Bone marrow (tissue), 2 donors: ENCODE measurements around the gene ADAM22.

Experiments used
- DNase-seq, 2 donors: peaks; one replicate each; lab custom pipeline; 2025; lab: John Stamatoyannopoulos, UW

The ADAM22 gene

DNA sequence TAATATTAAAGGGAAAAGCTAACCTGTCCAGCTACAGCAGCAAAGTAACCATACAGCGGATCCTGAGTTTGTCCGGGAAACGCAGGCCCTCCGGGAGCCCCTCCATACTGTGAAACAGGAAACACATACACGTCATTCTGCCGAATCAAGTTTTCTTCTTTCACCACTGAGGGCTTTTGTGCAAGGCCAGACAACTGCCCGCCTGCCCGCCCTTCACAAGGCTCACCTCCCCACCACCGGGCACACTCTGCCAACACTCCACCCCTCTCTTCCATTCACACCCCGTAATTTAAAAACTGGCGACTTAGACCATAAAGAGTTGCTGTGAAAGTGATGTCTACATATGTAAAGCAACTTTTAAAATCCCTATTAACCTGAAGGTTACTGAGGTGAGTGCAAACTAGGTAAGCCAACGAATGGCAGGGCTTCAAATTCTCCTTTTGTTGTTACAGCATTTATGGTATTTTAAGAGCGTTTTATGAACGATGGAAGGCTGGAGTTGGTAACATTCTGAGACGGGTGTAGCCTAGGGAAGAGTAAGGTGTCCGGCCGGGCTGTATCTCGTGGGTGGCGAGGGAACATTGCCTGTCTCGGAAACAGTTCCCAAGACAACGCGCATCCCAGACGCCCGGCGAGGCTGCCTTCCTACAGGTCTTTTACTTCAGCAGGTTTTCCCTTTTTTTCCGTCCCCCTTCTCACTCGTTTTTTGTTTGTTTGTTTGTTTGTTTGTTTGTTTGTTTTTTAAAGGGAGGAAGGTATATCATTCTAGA is 285.0 kb downstream of the ADAM22 start:
- DNase-seq, result no peak

GRCh38 chr7:88219781-88220747 is 286.0 kb downstream of the ADAM22 start, which contains the start of gene SRI:
Gene SRI (minus strand): TSS chr7:88220038. CDS start chr7:88220026, 12 bp downstream.
- DNase-seq, result peak; percentile 59 to 84

GRCh38 chr7:88223265-88223664 is 289.2 kb downstream of the ADAM22 start:
- no peak for DNase-seq

DNA sequence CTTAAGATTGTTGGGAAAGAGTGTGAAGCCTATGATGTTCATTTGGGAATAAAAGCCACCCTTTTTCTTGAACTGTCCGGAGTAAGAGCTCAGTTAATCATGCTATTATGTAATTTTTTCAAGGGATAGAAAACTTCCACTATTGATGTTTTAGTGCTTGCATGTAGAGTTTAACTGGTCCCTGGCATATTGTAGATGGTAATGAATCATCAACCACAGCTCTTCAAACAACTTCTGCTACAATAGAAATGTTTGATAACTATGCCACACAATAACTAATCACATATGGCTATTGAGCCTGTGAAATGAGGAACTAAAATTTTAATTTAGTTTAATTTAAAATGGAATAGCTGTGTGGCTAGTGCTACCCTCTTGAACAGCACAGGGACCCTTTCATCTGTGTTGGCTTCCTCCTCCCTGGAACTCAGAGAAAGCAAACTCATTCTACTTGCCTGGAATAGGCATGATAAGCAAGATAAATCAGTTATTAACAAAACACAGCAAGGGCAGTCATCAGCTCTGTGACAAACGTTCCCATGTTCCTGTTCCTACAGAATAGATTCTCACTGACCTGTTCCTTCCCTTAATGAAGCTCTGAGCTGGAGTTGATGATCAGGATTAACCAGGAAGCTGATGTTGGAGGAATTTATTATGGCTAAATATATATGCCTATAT is 290.7 kb downstream of the ADAM22 start:
- DNase-seq, result no peak

GRCh38 chr7:88226201-88226600 is 292.1 kb downstream of the ADAM22 start:
- no peak for DNase-seq

DNA sequence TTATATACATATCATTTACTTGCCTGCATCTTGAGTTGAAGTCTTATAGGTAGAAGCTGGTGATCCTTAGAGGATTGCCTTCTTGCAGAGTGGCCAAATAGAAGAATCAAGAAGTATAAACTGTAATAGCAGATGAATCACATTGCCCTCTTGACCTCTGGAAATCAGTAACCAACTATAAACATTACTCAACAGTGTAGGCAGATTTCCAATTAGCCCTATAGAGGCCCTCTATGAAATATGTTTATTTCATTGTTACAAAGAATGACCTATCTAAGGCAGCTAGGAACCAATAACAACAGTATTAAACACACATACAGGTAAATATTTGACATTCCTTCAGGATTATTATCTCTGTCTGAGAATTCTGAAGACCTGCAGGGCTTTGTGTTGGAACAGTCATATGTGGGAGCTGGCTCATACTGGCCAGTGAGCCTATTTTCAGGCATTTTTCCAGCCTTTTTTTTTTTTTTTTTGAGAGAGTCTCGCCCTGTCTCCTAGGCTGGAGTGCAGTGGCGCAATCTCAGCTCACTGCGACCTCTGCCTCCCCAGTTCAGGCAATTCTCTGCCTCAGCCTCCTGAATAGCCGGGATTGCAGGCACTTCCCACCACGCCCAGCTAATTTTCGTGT is 292.9 kb downstream of the ADAM22 start:
- DNase-seq, result no peak

DNA sequence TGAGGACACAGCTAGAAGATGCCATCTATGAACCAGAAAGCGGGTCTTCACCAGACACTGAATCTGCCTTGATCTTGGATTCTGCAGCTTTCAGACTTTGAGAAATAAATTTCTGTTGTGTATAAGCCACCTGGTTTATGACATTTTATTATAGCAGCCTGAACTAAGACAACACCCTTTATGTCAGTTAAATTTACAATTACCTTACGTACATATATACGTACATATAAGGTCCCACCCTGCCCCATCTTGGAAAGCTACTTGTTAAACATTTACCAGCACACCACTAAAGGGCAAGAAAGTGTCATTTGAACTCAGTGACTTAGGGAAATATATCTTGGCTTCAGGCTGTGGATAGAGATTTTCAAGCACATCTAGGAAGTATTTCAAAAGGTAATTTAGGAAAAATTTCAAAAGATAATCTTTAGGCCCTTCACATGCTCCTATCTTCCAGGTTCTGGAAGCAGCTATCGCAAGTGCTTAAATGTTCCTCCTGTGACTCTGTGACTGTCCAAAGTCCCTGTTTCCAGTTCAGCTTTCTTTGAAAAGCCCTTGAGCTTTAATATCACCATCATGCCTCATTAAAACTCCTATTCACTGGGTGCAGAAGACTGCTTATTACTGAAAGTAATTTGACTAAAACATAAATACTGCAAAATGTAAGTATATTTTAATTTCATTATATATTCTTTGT is 295.4 kb downstream of the ADAM22 start:
- DNase-seq, result no peak

- DNase-seq, result no peak
These were observed 296.6 kb downstream of the ADAM22 start for GRCh38 chr7:88230646-88231045.

DNA sequence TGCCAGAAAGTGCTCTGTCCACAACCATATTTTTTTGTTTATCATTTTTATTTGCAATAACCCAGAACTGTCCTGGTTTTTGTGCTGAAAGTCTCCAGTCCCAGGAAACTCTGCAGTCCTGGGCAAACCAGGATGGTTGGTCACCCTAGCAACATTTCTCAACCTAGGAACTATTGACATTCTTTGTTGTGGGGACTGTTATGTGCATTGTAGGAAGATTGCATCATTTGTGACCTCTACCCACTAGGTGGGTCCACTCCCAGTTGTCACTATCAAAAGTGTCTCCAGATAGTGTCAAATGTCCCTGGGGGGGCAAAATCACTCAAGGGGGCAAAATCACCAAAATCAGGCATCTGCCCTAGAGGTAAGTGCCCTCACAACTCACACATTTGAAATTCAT is 299.8 kb downstream of the ADAM22 start:
- no peak for DNase-seq

GRCh38 chr7:88239852-88240251 is 305.8 kb downstream of the ADAM22 start:
- no peak for DNase-seq

DNA sequence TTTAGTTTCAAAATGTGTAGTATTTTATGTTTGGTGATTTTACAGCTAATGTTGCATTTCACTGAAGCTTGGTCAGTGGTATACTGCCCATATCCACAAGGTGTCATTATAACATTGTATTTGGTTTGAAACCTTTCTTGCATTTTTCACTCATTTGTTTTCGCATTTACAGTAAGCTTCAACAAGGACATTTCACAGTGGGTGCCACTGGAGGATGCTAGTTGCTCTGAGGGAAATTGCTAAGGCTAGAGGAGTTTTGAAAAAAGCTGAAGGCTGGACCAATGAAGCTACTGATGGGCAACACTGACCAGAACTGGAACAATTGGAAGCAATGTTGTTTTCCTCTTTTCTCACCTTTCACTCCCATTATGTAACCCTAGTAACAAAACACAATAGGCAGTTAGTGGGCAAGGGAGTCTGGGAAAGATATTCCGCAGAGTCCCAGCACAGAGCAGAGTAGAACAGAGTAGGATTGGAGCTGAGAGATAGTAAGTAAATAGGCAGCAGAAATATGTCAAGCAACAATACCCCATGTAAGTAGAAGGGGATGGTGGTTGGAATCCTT is 309.4 kb downstream of the ADAM22 start:
- DNase-seq, result no peak

DNA sequence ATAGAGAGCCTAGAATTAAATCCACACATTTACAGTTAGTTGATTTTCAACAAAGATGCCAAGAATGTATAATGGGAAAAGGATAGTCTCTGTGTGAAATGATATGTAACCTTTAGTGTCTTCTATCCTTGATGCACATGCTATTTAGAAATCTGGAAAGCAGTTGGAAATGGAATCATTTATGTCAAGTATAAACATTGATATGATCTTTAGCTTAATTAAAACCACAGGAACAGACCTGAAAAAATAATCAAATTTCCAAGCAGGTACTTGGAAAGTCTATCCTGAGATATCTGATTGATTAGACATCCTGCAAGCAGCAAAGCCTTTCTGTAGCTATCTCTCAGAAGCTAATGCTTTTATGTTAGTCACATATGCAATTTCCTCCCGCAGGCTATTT is 310.2 kb downstream of the ADAM22 start:
- DNase-seq, result no peak
